ENCODE measurements around the gene ABHD17C.

DNA sequence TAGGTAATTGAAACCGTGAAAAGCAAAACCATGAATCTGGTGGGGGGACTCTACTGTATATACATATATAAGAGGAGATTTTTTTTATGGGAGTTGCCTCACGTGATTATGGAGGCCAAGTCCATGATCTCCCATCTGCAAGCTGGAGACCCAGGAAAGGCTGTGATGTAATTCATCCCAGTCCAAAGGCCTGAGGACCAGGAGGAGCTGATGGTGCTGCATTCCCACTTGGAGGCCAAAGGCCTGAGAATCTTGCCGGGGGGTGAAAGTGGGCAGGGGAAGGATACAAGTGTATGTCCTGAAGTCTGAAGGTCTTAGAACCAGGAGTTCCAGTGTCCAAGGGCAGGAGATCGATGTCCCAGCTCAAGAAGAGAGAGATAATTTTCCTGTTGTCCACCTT lies 47.0 kb downstream of the ABHD17C start:
- TF ChIP-seq, protein P1, sequence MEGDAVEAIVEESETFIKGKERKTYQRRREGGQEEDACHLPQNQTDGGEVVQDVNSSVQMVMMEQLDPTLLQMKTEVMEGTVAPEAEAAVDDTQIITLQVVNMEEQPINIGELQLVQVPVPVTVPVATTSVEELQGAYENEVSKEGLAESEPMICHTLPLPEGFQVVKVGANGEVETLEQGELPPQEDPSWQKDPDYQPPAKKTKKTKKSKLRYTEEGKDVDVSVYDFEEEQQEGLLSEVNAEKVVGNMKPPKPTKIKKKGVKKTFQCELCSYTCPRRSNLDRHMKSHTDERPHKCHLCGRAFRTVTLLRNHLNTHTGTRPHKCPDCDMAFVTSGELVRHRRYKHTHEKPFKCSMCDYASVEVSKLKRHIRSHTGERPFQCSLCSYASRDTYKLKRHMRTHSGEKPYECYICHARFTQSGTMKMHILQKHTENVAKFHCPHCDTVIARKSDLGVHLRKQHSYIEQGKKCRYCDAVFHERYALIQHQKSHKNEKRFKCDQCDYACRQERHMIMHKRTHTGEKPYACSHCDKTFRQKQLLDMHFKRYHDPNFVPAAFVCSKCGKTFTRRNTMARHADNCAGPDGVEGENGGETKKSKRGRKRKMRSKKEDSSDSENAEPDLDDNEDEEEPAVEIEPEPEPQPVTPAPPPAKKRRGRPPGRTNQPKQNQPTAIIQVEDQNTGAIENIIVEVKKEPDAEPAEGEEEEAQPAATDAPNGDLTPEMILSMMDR (IDR thresholded peaks at IDR 0.05), result no peak
- no peak for TF ChIP-seq POLR2A (IDR thresholded peaks at IDR 0.05)

All from thyroid gland (tissue), 4 donors.